HepG2 (cell line): ENCODE results near the gene ZNF556. TPM values are rescaled to one million over a fixed set of nuclear protein-coding genes. Genes with fewer than 3 reads are reported as not detected.

Experiments used
- ATF4 ChIP-seq, 2 experiments: fragments of 450-650 bp in 1 of 2; sonication (generic) in 1 of 2; formaldehyde crosslinking; IDR thresholded peaks; 2 replicates each; pipeline versions ENCODE4 v1.5.0 to v1.8.0; 2020 to 2022; ENCODE audit warnings: mild to moderate bottlenecking in 1 of 2, missing genetic modification reagents in 1 of 2
- BRD4 ChIP-seq: sonication (generic); formaldehyde crosslinking; IDR thresholded peaks from 2 replicates; pipeline ENCODE4 v1.4.0; 2020; ENCODE audit warnings: missing genetic modification reagents
- ELF3 ChIP-seq: IDR thresholded peaks from 2 replicates; pipeline ENCODE4 v1.6.1; 2016; ENCODE audit warnings: missing genetic modification reagents, missing compliant biosample characterization
- GABPB1 ChIP-seq: IDR thresholded peaks from 2 replicates; pipeline ENCODE4 v1.6.1; 2016; ENCODE audit warnings: mild to moderate bottlenecking, missing genetic modification reagents, moderate library complexity, missing compliant biosample characterization
- HNF4A ChIP-seq: sonication (generic); formaldehyde crosslinking; IDR thresholded peaks from 2 replicates; pipeline ENCODE4 v1.4.0; 2020; ENCODE audit warnings: missing genetic modification reagents
- HNRNPLL ChIP-seq: fragments of 200-400 bp; formaldehyde crosslinking; IDR thresholded peaks from 2 replicates; pipeline ENCODE4 v1.6.1; 2017; ENCODE audit warnings: mild to moderate bottlenecking, low read depth, low read length; ENCODE audit not compliant: poor library complexity, severe bottlenecking
- MIER3 ChIP-seq: IDR thresholded peaks from 2 replicates; pipeline ENCODE4 v1.6.1; 2016; ENCODE audit warnings: missing compliant biosample characterization, borderline replicate concordance
- ONECUT2 ChIP-seq: sonication (generic); formaldehyde crosslinking; IDR thresholded peaks from 2 replicates; pipeline ENCODE4 v1.4.0; 2020; ENCODE audit warnings: missing genetic modification reagents
- SMARCE1 ChIP-seq: fragments of 450-650 bp; IDR thresholded peaks from 2 replicates; pipeline ENCODE4 v1.6.1; 2017; ENCODE audit warnings: borderline replicate concordance
- SNAPC4 ChIP-seq: sonication (generic); formaldehyde crosslinking; IDR thresholded peaks from 2 replicates; pipeline ENCODE4 v1.4.0; 2020; ENCODE audit warnings: mild to moderate bottlenecking, missing genetic modification reagents
- SOX6 ChIP-seq, 2 experiments: fragments of 450-650 bp in 1 of 2; sonication (generic) in 1 of 2; formaldehyde crosslinking in 1 of 2; IDR thresholded peaks; 2 replicates each; pipeline versions ENCODE4 v1.4.0 to v1.6.1; 2017 to 2020; ENCODE audit warnings: antibody characterized with exemption in 1 of 2, mild to moderate bottlenecking in 1 of 2, missing genetic modification reagents in 1 of 2
- TFDP1 ChIP-seq: IDR thresholded peaks from 2 replicates; pipeline ENCODE4 v1.6.1; 2016; ENCODE audit warnings: missing compliant biosample characterization, missing genetic modification reagents, borderline replicate concordance
- ZBTB38 ChIP-seq: sonication (generic); formaldehyde crosslinking; IDR thresholded peaks from 2 replicates; pipeline ENCODE4 v1.5.1; 2020; ENCODE audit warnings: mild to moderate bottlenecking, missing genetic modification reagents
- ZFP62 ChIP-seq: sonication (generic); formaldehyde crosslinking; IDR thresholded peaks from 2 replicates; pipeline ENCODE4 v1.4.0; 2020; ENCODE audit warnings: missing genetic modification reagents
- ZNF432 ChIP-seq: sonication (generic); formaldehyde crosslinking; IDR thresholded peaks from 2 replicates; pipeline ENCODE4 v1.5.0; 2020; ENCODE audit warnings: missing genetic modification reagents, mild to moderate bottlenecking, borderline replicate concordance
- ZNF646 ChIP-seq: sonication (generic); formaldehyde crosslinking; IDR thresholded peaks from 2 replicates; pipeline ENCODE4 v1.9.0; 2021; ENCODE audit warnings: mild to moderate bottlenecking, missing genetic modification reagents
- ZZZ3 ChIP-seq: sonication (generic); formaldehyde crosslinking; IDR thresholded peaks from 2 replicates; pipeline ENCODE4 v1.4.0; 2020; ENCODE audit warnings: missing genetic modification reagents, mild to moderate bottlenecking, borderline replicate concordance
- polyA plus RNA-seq, 8 experiments: library from polyadenylated mRNA; depleted of rRNA in 3 of 8; stranded (reverse) in 7 of 8; unstranded in 1 of 8; fragments of >200 nt; fragmentation: Illumina TruSeq in 4 of 8; extraction: Trizol in 4 of 8; gene quantifications; 2 replicates each; pipeline versions ENCODE4 v1.2.1 to v1.2.3, GENCODE V29; 2011 to 2016; ENCODE audit warnings: low read depth in 4 of 8, missing spikeins in 1 of 8, mixed read lengths in 1 of 8; ENCODE audit not compliant: insufficient read depth in 1 of 8
- total RNA-seq, 5 experiments: library from RNA; depleted of rRNA; stranded (reverse); fragments of >200 nt; fragmentation: Illumina TruSeq; extraction: Trizol; gene quantifications; 2 replicates each; pipeline ENCODE4 v1.2.3, GENCODE V29; 2016; ENCODE audit warnings: low read depth in 1 of 5

ZNF556 gene
- total and polyA plus RNA-seq, 2 of the 13 experiments (the other 11 are each of a cell fraction or from before 2014, with no cell fraction given) = 4.2 to 28.6 TPM

- TF ChIP-seq ZNF646 (CRISPR knock-in tag) (no peak), ATF4 (CRISPR knock-in tag; IDR thresholded peaks at IDR 0.05) (no peak), ONECUT2 (no peak), SNAPC4 (CRISPR knock-in tag) (no peak), ZNF432 (CRISPR knock-in tag) (no peak), SMARCE1 (no peak), ZZZ3 (CRISPR knock-in tag) (no peak), HNRNPLL (no peak), GABPB1 (CRISPR knock-in tag) (peak; percentile 32; the same call in 1 of the 2 replicates), ZFP62 (CRISPR knock-in tag) (no peak), ELF3 (CRISPR knock-in tag) (no peak), SOX6 (IDR thresholded peaks at IDR 0.05) (no peak), SOX6 (CRISPR knock-in tag; IDR thresholded peaks at IDR 0.05) (no peak), ZBTB38 (CRISPR knock-in tag) (no peak), MIER3 (no peak), HNF4A (no peak), BRD4 (no peak), TFDP1 (CRISPR knock-in tag) (peak; percentile 53; the same call in 1 of the 2 replicates)
Measured at GRCh38 chr19:2887391-2887914, 20.3 kb downstream of the ZNF556 start (continued).
